ENCODE data around the gene FAM110D. TPM values are rescaled to one million over a fixed set of nuclear protein-coding genes. Genes with fewer than 3 reads are reported as not detected.

The FAM110D gene
- polyA plus RNA-seq, 3 donors = 1.2 to 1.3 (median 1.2) TPM

DNA sequence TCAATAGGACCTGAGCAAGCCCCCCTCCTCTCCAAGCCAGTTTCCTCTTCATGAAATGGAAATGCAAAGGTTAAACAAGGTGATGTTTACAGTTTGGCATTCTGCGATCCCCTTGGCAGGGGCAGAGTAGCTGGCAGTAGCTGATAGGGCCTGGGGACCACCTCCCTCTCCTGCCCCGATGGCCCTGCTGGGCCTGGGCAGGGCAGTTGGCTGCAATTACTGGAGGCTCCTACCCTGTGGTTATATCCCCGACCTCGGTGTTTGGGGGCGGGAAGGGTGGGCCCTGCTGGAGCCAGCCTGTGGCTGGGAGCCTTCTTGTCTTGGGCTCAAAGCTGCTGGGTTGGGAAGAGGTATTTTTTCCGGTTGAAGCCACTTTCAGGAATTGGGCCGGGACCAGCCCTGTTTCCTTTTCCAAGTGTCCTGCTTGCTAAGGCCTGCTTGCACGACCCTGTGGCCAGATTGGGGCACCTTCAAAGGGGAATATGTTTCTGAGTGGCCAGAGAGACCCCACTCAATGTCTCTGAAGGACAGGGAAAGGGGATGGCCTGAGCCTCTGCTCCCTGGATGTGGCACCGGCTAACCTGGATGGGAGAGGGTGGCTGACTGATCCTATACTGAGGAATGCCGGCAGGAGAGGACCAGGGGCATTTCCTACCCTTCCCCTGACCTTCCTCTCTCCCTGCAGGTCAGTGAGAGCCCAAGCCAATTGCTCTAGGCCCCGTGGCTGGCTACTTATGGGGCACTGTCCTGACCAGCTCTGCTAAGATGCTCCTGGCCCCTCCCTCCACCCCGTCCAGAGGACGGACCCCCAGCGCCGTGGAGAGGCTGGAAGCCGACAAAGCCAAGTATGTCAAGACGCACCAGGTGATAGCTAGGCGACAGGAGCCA is 1.9 kb downstream of the FAM110D start:
- no peak for DNase-seq (ENCODE audit: low read depth in 3 of 3, low spot score in 2 of 3)

DNA sequence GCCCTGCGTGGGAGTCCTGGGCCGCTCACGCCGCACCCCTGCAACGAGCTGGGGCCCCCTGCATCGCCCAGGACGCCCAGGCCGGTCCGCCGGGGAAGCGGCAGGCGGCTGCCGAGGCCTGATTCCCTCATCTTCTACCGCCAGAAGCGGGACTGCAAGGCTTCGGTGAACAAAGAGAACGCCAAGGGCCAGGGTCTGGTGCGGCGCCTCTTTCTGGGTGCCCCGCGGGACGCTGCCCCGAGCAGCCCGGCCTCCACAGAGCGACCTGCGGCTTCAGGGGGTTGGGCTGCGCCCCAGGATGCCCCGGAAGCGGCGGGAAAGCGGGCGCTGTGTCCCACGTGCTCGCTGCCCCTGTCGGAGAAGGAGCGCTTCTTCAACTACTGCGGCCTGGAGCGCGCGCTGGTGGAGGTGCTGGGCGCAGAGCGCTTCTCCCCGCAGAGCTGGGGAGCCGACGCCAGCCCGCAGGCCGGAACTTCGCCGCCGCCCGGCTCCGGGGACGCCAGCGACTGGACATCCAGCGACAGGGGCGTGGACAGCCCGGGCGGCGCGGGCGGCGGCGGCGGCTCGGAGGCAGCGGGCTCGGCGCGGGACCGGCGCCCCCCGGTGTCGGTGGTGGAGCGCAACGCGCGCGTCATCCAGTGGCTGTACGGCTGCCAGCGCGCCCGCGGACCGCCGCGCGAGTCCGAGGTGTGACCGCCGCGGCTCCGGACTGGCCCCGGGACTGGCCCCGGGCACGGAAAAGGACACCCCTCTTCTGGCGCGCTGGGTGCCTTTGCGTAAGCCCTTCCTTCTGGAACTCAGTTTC is 2.7 kb downstream of the FAM110D start:
- DNase-seq (ENCODE audit: low read depth in 3 of 3, low spot score in 2 of 3) = no peak

- no peak for DNase-seq (ENCODE audit: low read depth in 3 of 3, low spot score in 2 of 3)
These were observed 3.4 kb downstream of the FAM110D start for GRCh38 chr1:26162220-26162709.

GRCh38 chr1:26163684-26164035 is 4.8 kb downstream of the FAM110D start:
- no peak for DNase-seq (ENCODE audit: low read depth in 3 of 3, low spot score in 2 of 3)

DNA sequence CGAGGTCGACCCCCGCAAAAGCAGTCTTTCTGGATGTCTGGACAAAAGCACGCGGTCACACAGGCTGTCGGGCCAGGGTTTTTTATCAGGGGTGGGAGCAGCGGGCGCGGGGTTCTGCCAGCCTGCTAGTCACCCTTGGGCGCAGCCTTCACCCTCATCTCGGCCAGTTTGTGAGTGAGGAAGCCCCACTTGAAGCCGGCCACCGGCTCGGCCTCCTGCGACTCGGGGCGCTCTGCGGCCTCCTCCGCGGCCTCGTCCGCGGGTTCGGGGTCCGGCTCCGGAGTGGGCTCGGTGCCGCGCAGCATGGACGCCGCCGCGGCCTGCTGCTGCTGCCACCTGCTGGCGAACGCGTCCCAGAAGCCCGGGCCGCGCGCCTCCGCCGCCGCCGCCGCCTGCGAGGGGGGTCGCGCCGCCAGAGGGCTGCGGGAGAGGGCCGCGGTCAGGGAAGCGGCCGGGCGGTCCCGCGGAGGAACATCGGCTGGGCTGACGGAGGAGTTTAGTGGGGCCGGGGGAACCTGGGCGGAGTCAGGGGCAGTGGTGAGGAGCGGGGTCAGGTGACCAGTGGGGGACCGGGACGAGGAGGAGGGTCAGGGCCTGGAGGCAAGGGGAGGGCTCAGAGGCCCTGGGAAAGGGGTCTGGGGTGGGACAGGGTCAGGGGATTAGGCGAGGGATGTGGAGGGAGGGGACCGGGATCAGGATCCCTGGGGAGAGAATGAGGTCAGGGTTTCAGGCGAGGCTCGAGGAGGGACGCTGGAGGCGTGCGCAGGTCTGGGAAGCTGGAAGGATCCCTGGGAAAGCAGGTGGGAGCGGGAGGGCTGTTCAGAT is 5.4 kb downstream of the FAM110D start:
- DNase-seq (ENCODE audit: low read depth in 3 of 3, low spot score in 2 of 3) = no peak

- no peak for DNase-seq (ENCODE audit: low read depth in 3 of 3, low spot score in 2 of 3)
These were observed 6.3 kb downstream of the FAM110D start for GRCh38 chr1:26164861-26165842.

GRCh38 chr1:26166719-26167281 is 7.9 kb downstream of the FAM110D start:
- DNase-seq (ENCODE audit: low read depth in 3 of 3, low spot score in 2 of 3) = no peak

DNA sequence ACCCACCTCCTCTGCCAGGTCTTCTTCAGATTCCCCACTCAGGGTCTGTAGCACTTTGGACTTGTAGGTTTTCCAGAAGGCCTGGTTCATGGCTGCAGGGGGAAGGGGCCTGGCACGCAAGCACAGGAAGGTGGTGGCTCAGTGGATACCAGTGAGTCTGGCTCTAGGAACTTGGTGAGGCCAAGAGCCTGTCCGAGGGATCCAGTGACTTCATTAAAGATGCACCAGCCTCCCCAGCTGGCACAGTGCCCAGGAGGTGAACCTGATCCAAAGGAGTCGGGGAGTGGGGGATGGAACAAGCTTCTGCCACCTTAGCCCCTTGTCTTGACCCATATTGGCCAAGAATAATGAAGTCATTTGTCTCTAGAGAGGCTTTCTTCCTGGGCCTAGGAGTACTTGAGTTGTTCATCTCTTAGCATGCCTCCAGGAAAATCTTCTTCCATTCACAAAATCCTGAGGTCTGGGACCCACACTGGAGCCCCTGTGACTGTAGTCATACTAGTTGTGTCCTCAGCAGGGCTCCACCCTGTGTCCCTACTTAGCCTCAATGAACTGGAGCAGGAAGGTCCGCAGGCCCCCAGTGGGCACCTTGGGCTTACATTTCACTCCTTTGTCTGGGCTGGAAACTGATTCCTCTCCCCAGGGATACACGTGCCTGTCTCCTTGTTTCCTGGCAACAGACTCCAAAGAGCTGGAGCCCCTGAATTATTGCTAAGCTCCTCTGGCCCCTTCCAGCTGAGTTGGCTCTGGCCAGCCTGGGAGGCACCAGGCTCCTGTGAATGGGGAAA is 9.7 kb downstream of the FAM110D start, which contains the start of gene C1orf232:
TSS of gene C1orf232 (minus strand) at position 554 of the 788 bp plus-strand sequence. CDS start at position 90, 464 bp downstream.
- no peak for DNase-seq (ENCODE audit: low read depth in 3 of 3, low spot score in 2 of 3)

DNA sequence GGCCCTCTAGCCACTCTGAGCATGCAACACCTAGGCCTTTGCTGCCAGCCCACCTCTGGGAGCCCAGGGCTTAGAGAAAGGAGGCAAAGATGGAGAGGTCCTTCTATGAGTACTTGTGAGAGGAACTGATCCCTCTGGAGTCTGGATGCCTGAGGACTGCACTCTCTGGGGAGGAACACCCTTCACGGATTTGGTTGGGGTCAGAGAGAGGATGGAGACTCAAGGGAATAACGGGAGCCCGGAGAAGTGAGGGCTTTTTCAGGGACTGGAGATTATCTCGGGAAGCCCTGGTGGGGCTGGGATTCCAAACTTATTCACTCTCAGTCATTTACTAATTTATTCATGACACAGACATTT is 10.3 kb downstream of the FAM110D start:
- no peak for DNase-seq (ENCODE audit: low read depth in 3 of 3, low spot score in 2 of 3)

DNA sequence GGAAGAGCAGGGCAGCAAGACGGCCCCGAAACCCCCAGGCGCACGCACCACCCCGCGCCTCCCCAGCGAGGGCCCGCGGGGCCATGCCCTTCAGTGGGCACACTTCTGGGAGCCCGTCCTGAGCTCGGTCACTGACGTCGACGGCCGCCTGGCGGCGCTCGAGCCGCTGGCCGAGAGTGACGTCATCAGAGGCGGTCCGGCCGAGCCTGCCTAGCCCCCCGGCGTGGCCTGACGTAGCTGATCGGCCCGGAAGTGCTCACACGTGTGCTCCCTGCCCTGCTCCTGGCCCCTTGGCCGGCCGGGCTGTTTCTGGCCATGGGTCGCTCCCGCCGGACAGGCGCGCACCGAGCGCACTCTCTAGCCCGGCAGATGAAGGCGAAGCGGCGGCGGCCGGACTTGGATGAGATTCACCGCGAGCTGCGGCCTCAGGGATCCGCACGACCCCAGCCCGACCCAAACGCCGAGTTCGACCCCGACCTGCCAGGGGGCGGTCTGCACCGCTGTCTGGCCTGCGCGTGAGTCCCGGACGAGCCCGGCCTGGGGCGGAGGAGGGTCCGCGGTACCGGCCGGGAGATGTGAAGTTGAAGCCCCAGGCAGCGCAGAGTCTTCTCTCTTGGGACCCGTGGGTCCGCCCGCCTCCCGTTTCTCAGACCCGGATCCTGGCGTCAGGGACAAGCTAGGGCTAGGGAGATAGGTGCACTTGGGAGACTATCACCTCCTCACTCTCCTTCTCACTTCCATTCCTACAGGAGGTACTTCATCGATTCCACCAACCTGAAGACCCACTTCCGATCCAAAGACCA is 11.0 kb downstream of the FAM110D start, which contains the start of gene ZNF593:
TSS of gene ZNF593 (plus strand) at position 240 of the 803 bp plus-strand sequence. CDS start at position 316, 76 bp downstream.
- peak in 2 of 3 donors; percentile 74 to 82 for DNase-seq (ENCODE audit: low read depth in 3 of 3, low spot score in 2 of 3)

- DNase-seq (ENCODE audit: low read depth in 3 of 3, low spot score in 2 of 3) = no peak
These were observed 11.6 kb downstream of the FAM110D start for GRCh38 chr1:26170472-26170821.

DNA sequence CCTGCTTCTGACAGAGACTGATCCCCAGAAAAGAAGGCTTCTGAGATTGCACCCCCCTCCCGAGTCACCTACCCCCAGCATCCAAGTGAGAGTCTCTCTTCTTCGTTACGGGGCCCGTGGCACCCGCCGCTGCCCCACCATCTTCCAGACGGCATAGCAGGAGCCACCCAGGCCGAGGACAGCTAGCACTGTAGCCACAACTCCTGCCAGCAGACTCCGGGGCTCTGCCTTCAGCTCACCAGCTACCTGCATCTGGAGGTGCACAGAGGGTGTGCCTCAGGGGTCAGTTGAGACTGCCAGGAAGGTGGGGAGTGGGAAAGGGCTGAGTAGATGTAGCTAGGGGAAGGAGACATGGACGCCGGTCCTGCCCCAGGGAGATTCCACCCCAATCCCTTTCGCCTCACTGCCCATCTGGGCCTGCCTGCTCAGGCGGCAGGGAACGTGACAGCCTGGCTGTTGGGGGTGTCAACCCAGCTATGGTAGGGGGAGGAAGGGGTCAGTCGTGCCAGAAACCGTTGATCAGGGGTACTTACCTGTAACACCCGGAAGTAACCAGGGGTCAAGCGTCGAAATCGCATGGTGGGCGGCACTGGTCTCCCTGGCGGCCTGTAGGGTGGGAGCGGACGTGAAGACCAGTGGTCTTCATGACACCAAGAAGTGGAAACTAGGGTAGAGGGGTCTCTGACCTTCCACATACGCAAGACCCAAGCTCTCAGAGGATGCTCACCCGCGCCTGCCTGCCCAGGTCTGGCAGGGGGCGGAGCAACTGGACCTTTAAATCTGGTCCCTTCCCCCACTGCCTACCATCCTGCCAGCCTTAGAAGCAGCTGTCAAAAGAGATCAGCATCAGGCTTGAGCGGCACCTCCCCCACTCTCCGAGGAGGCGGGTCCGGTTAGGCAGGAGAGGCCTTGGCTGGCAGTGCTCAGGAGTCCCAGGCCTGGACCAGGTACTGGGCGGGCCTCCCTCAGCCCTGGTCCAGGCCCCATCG is 12.5 kb downstream of the FAM110D start, which contains the start of gene ZNF593OS:
TSS of gene ZNF593OS (minus strand) at position 749 of the 989 bp plus-strand sequence. CDS start at position 578, 171 bp downstream.
- no peak for DNase-seq (ENCODE audit: low read depth in 3 of 3, low spot score in 2 of 3)

DNA sequence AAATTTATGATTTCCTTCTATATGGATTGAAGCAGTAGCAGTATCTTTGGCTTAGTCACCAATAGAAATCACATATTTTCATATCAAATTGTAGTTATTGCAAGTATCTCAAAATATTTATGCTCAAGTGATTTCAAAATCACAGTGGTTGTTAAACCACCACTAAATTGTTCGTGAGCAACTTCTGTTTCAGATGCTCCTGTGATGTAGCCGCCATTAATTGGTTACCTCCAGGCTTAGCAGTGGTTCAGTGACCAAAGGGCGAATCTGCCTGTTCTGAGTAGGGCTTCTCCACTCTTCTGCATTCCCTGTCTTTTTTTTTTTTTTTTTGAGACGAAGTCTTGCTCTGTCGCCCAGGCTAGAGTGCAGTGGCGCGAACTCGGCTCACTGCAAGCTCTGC is 16.5 kb downstream of the FAM110D start:
- DNase-seq (ENCODE audit: low read depth in 3 of 3, low spot score in 2 of 3) = no peak

DNA sequence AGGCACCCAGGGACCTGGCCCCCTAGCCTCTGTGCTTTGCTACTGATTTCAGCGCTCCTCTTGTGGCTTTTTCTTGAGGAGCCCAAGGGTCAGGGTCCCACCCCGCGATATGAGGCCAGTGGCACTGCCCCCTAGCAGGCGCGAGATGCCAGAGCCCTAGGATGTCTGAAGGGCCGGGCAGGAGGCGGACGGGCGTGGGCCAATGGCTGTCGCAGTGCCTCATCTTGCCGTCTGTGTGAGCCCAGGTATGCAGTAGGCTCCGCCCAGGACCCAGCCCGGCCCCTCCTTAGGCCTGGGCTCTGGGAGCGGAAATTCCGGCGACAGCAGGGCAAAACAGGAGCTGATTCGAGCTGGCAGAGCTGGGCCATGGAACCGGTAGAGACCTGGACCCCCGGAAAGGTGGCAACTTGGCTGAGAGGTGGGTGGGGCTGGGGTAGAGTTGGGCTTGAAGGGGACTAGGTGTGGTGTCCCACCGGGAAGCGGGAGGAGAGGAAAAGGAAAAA is 18.4 kb downstream of the FAM110D start, which contains the start of gene CNKSR1:
TSS of gene CNKSR1 (plus strand) at position 310 of the 503 bp plus-strand sequence. CDS start at position 367, 57 bp downstream.
- DNase-seq (ENCODE audit: low read depth in 3 of 3, low spot score in 2 of 3) = no peak

- no peak for DNase-seq (ENCODE audit: low read depth in 3 of 3, low spot score in 2 of 3)
These were observed 21.2 kb downstream of the FAM110D start for GRCh38 chr1:26180010-26180506.
